ENCODE measurements around the gene FYN. TPM values are rescaled to one million over a fixed set of nuclear protein-coding genes. Genes with fewer than 3 reads are reported as not detected.
A peak's percentile ranks its signal among the peaks of the same experiment; 100 is the strongest.

FYN gene
- total RNA-seq, 1 donor from 2014 or later, result 474 TPM

GRCh38 chr6:111857674-111858337 lies 15.4 kb downstream of the FYN start:
- H3K9me3 Mint-ChIP-seq (ENCODE audit: unreplicated experiment), result no peaks in the 10 kb centered on the region
- no peak for DNase-seq (ENCODE audit: low spot score)
- no peak for TF ChIP-seq CTCF (IDR thresholded peaks at IDR 0.05; ENCODE audit: unreplicated experiment)
- H3K27me3 Mint-ChIP-seq (ENCODE audit: unreplicated experiment), result peaks cover 1% of the 10 kb centered on the region
- no peak overlapping the region for H3K27ac Mint-ChIP-seq (ENCODE audit: unreplicated experiment)
- H3K36me3 Mint-ChIP-seq (ENCODE audit: low read depth, unreplicated experiment), result peaks cover 7% of the 10 kb centered on the region
- no peak overlapping the region for H3K4me3 Mint-ChIP-seq (ENCODE audit: unreplicated experiment)
- peaks cover 59% of the 10 kb centered on the region for H3K4me1 Mint-ChIP-seq (ENCODE audit: unreplicated experiment)

GRCh38 chr6:111855753-111856152 lies 17.5 kb downstream of the FYN start:
- no peak for DNase-seq (ENCODE audit: low spot score)
- peaks cover 5% of the 10 kb centered on the region for H3K27me3 Mint-ChIP-seq (ENCODE audit: unreplicated experiment)
- peaks cover 7% of the 10 kb centered on the region for H3K36me3 Mint-ChIP-seq (ENCODE audit: low read depth, unreplicated experiment)
- H3K9me3 Mint-ChIP-seq (ENCODE audit: unreplicated experiment), result no peaks in the 10 kb centered on the region
- no peak overlapping the region for H3K27ac Mint-ChIP-seq (ENCODE audit: unreplicated experiment)
- H3K4me3 Mint-ChIP-seq (ENCODE audit: unreplicated experiment), result no peak overlapping the region
- peaks cover 59% of the 10 kb centered on the region for H3K4me1 Mint-ChIP-seq (ENCODE audit: unreplicated experiment)
- no peak for TF ChIP-seq CTCF (IDR thresholded peaks at IDR 0.05; ENCODE audit: unreplicated experiment)

GRCh38 chr6:111854683-111855082 lies 18.6 kb downstream of the FYN start:
- peaks cover 9% of the 10 kb centered on the region for H3K36me3 Mint-ChIP-seq (ENCODE audit: low read depth, unreplicated experiment)
- no peak for TF ChIP-seq CTCF (IDR thresholded peaks at IDR 0.05; ENCODE audit: unreplicated experiment)
- H3K4me3 Mint-ChIP-seq (ENCODE audit: unreplicated experiment), result no peak overlapping the region
- H3K9me3 Mint-ChIP-seq (ENCODE audit: unreplicated experiment), result no peaks in the 10 kb centered on the region
- DNase-seq (ENCODE audit: low spot score), result no peak
- H3K27me3 Mint-ChIP-seq (ENCODE audit: unreplicated experiment), result peaks cover 5% of the 10 kb centered on the region
- peaks cover 61% of the 10 kb centered on the region for H3K4me1 Mint-ChIP-seq (ENCODE audit: unreplicated experiment)
- H3K27ac Mint-ChIP-seq (ENCODE audit: unreplicated experiment), result no peak overlapping the region

GRCh38 chr6:111852725-111853124 lies 20.5 kb downstream of the FYN start:
- H3K27me3 Mint-ChIP-seq (ENCODE audit: unreplicated experiment), result peaks cover 3% of the 10 kb centered on the region
- no peak for DNase-seq (ENCODE audit: low spot score)
- H3K27ac Mint-ChIP-seq (ENCODE audit: unreplicated experiment), result no peak overlapping the region
- H3K9me3 Mint-ChIP-seq (ENCODE audit: unreplicated experiment), result no peaks in the 10 kb centered on the region
- H3K4me1 Mint-ChIP-seq (ENCODE audit: unreplicated experiment), result peaks cover 59% of the 10 kb centered on the region
- H3K36me3 Mint-ChIP-seq (ENCODE audit: low read depth, unreplicated experiment), result peaks cover 9% of the 10 kb centered on the region
- no peak overlapping the region for H3K4me3 Mint-ChIP-seq (ENCODE audit: unreplicated experiment)
- TF ChIP-seq CTCF (IDR thresholded peaks at IDR 0.05; ENCODE audit: unreplicated experiment), result no peak

GRCh38 chr6:111850295-111850937 lies 22.8 kb downstream of the FYN start:
- no peaks in the 10 kb centered on the region for H3K9me3 Mint-ChIP-seq (ENCODE audit: unreplicated experiment)
- no peak for TF ChIP-seq CTCF (IDR thresholded peaks at IDR 0.05; ENCODE audit: unreplicated experiment)
- H3K27me3 Mint-ChIP-seq (ENCODE audit: unreplicated experiment), result peaks cover 3% of the 10 kb centered on the region
- H3K27ac Mint-ChIP-seq (ENCODE audit: unreplicated experiment), result peak overlapping the region; percentile 53
- peaks cover 70% of the 10 kb centered on the region for H3K4me1 Mint-ChIP-seq (ENCODE audit: unreplicated experiment)
- peaks cover 20% of the 10 kb centered on the region for H3K36me3 Mint-ChIP-seq (ENCODE audit: low read depth, unreplicated experiment)
- H3K4me3 Mint-ChIP-seq (ENCODE audit: unreplicated experiment), result peak overlapping the region; percentile 35
- DNase-seq (ENCODE audit: low spot score), result no peak
